Parathyroid adenoma (tissue), 2 donors: ENCODE results near the gene TAOK1.
"Not testable (repeated sequence)": the region's sequence is repeated elsewhere in the genome, so short reads cannot be mapped to it uniquely, and the experiment has no call there.

ENCODE experiments used
- H2AFZ ChIP-seq: fragments of 300-600 bp; sonication (generic); one replicate; pipeline ENCODE4 v1.7.0; 2017; ENCODE audit warnings: antibody characterized with exemption, mild to moderate bottlenecking
- H3K27ac ChIP-seq: fragments of 300-600 bp; sonication (generic); one replicate; pipeline ENCODE4 v1.7.0; 2017
- H3K27me3 ChIP-seq: fragments of 300-600 bp; sonication (generic); one replicate; pipeline ENCODE4 v1.7.0; 2017; ENCODE audit warnings: low read length; ENCODE audit not compliant: control insufficient read depth, insufficient read depth
- H3K36me3 ChIP-seq: fragments of 300-600 bp; sonication (generic); one replicate; pipeline ENCODE4 v1.7.0; 2017; ENCODE audit warnings: low read length; ENCODE audit not compliant: control insufficient read depth, insufficient read depth
- H3K4me1 ChIP-seq: fragments of 300-600 bp; sonication (generic); one replicate; pipeline ENCODE4 v1.7.0; 2017; ENCODE audit warnings: control low read depth
- H3K4me2 ChIP-seq: fragments of 300-600 bp; sonication (generic); one replicate; pipeline ENCODE4 v1.7.0; 2017; ENCODE audit warnings: low read length
- H3K4me3 ChIP-seq: fragments of 300-600 bp; sonication (generic); one replicate; pipeline ENCODE4 v1.7.0; 2017; ENCODE audit warnings: low read depth, low read length
- H3K79me2 ChIP-seq: fragments of 300-600 bp; sonication (generic); one replicate; pipeline ENCODE4 v1.7.0; 2017; ENCODE audit warnings: control low read depth
- H3K9ac ChIP-seq: fragments of 300-600 bp; sonication (generic); one replicate; pipeline ENCODE4 v1.7.0; 2017; ENCODE audit warnings: mild to moderate bottlenecking
- H3K9me3 ChIP-seq: fragments of 300-600 bp; sonication (generic); one replicate; pipeline ENCODE4 v1.7.0; 2017; ENCODE audit warnings: low read length; ENCODE audit not compliant: control insufficient read depth
- TF ChIP-seq, protein P1 (sequence below): fragments of 300-600 bp; sonication (generic); IDR thresholded peaks from one replicate; pipeline ENCODE4 v1.7.0; 2017; ENCODE audit warnings: antibody characterized with exemption, mild to moderate bottlenecking
- donor health status: primary hyperparathyroidism.

Gene TAOK1

DNA sequence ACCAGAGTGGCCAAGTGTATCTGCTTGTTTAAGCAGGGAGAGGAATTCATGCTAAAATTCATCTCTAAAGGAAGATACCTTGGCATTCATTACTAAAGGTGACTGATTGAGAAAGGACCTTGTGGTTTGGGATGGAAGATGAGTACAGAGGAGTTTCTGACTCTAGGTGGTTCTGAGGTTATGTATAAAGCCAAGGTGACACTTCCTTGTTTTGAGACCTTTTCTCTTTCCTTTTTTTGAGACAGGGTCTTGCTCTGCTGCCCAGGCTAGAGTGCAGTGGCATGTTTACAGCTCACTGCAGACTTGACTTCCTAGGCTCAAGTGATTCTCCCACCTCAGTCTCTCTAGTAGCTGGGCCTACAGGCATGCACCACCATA lies 167.6 kb downstream of the TAOK1 start:
- no peak overlapping the region for H3K4me3 ChIP-seq
- H2AFZ ChIP-seq: no peak overlapping the region
- TF ChIP-seq, protein P1, sequence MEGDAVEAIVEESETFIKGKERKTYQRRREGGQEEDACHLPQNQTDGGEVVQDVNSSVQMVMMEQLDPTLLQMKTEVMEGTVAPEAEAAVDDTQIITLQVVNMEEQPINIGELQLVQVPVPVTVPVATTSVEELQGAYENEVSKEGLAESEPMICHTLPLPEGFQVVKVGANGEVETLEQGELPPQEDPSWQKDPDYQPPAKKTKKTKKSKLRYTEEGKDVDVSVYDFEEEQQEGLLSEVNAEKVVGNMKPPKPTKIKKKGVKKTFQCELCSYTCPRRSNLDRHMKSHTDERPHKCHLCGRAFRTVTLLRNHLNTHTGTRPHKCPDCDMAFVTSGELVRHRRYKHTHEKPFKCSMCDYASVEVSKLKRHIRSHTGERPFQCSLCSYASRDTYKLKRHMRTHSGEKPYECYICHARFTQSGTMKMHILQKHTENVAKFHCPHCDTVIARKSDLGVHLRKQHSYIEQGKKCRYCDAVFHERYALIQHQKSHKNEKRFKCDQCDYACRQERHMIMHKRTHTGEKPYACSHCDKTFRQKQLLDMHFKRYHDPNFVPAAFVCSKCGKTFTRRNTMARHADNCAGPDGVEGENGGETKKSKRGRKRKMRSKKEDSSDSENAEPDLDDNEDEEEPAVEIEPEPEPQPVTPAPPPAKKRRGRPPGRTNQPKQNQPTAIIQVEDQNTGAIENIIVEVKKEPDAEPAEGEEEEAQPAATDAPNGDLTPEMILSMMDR: no peak

DNA sequence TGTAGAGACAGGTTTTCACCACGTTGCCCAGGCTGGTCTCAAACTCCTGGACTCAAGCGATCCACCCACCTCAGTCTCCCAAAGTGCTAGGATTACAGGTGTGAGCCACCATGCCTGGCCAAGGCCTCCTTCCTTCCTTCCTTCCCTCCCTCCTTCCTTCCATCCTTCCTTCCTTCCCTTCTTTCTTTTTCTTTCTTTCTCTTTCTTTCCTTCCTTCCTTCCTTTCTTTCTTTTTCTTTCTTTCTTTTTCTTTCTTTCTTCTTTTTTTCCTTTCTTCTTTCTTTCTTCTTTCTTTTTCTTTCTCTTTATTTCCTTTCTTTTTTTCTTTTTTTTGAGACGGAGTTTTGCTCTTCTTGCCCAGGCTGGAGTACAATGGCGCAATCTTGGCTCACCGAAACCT lies 168.0 kb downstream of the TAOK1 start:
- H3K4me2 ChIP-seq, H3K27me3 ChIP-seq, H3K79me2 ChIP-seq, H3K4me1 ChIP-seq, H3K27ac ChIP-seq, H2AFZ ChIP-seq, H3K9ac ChIP-seq, H3K4me3 ChIP-seq, H3K36me3 ChIP-seq, H3K9me3 ChIP-seq: not testable (repeated sequence)

More for the DNA sequence above, 167.6 kb downstream of the TAOK1 start:
- H3K9ac ChIP-seq: no peak overlapping the region
- no peaks in the 10 kb centered on the region for H3K79me2 ChIP-seq
- H3K36me3 ChIP-seq: no peaks in the 10 kb centered on the region
- H3K27ac ChIP-seq: no peak overlapping the region
- H3K9me3 ChIP-seq: no peaks in the 10 kb centered on the region
- no peaks in the 10 kb centered on the region for H3K4me1 ChIP-seq
- H3K27me3 ChIP-seq: no peaks in the 10 kb centered on the region
- no peak overlapping the region for H3K4me2 ChIP-seq

GRCh38 chr17:29559640-29560039 lies 169.5 kb downstream of the TAOK1 start:
- Histone ChIP-seq H3K79me2 (no peaks in the 10 kb centered on the region), H3K4me1 (no peaks in the 10 kb centered on the region), H3K4me3 (no peak overlapping the region), H2AFZ (no peak overlapping the region), H3K27ac (no peak overlapping the region), H3K4me2 (no peak overlapping the region), H3K9me3 (no peaks in the 10 kb centered on the region), H3K36me3 (no peaks in the 10 kb centered on the region), H3K27me3 (no peaks in the 10 kb centered on the region), H3K9ac (no peak overlapping the region)
- TF ChIP-seq, protein P1: no peak

DNA sequence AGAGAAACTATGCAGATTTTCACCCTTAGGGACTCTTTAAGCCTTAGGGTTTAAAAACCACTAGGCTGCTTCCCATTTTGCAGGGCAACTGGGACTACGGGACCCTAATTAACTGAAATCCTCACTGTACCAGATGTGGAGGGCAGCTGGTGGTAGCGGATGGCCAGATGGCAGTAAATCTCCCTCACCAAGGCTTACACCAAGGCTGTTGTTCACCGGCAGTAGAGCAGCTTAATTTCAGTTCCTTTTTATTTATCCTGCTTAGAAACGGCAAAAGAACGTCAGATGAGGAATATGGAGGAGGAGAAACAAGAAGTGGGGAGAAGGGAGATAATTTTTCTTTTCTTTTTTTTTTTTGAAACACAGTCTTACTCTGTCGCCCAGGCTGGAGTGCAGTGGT lies 170.2 kb downstream of the TAOK1 start:
- TF ChIP-seq, protein P1: no peak
- no peak overlapping the region for H2AFZ ChIP-seq
- H3K9me3 ChIP-seq: no peaks in the 10 kb centered on the region
- no peak overlapping the region for H3K4me2 ChIP-seq
- no peak overlapping the region for H3K9ac ChIP-seq
- H3K36me3 ChIP-seq: no peaks in the 10 kb centered on the region
- no peaks in the 10 kb centered on the region for H3K4me1 ChIP-seq
- H3K27me3 ChIP-seq: no peaks in the 10 kb centered on the region
- no peak overlapping the region for H3K4me3 ChIP-seq
- H3K79me2 ChIP-seq: no peaks in the 10 kb centered on the region
- no peak overlapping the region for H3K27ac ChIP-seq

- TF ChIP-seq, protein P1: no peak
Observed at GRCh38 chr17:29561554-29562517, 171.7 kb downstream of the TAOK1 start.

More at GRCh38 chr17:29561554-29562517, 171.7 kb downstream of the TAOK1 start:
- H3K4me1 ChIP-seq: no peaks in the 10 kb centered on the region
- H3K27me3 ChIP-seq: no peaks in the 10 kb centered on the region
- H3K4me2 ChIP-seq: no peak overlapping the region
- H3K9me3 ChIP-seq: no peaks in the 10 kb centered on the region
- H3K27ac ChIP-seq: no peak overlapping the region
- H3K79me2 ChIP-seq: no peaks in the 10 kb centered on the region
- H3K4me3 ChIP-seq: no peak overlapping the region
- H3K36me3 ChIP-seq: no peaks in the 10 kb centered on the region
- no peak overlapping the region for H3K9ac ChIP-seq
- no peak overlapping the region for H2AFZ ChIP-seq
